Testis (tissue), 3 donors: Measurements from ENCODE around the gene TOMM40L. TPM values are rescaled to one million over a fixed set of nuclear protein-coding genes. Genes with fewer than 3 reads are reported as not detected.

ENCODE experiments used
- DNase-seq: peaks from one replicate; pipeline ENCODE4 v3.0.0-alpha.2; 2019
- H3K27ac ChIP-seq, 2 donors: fragments of 200-600 bp; sonication (generic); one replicate each; pipeline ENCODE4 v1.5.1; 2019
- H3K27me3 ChIP-seq: fragments of 200-600 bp; sonication (generic); one replicate; pipeline ENCODE4 v1.5.1; 2019
- H3K36me3 ChIP-seq: fragments of 200-600 bp; sonication (generic); one replicate; pipeline ENCODE4 v1.5.1; 2017; ENCODE audit warnings: low read depth; ENCODE audit errors: missing control alignments
- H3K4me1 ChIP-seq: fragments of 200-600 bp; sonication (generic); one replicate; pipeline ENCODE4 v1.5.1; 2019
- H3K4me3 ChIP-seq, 2 donors: fragments of 200-600 bp; sonication (generic); one replicate each; pipeline ENCODE4 v1.5.1; 2017 to 2019
- H3K9me3 ChIP-seq: fragments of 200-600 bp; sonication (generic); one replicate; pipeline ENCODE4 v1.5.1; 2017
- POLR2A ChIP-seq: fragments of 450-650 bp; IDR thresholded peaks from one replicate; pipeline ENCODE4 v1.6.1; 2017; ENCODE audit warnings: antibody characterized with exemption, mild to moderate bottlenecking, moderate library complexity
- WGBS, 2 donors: methylation state at CpG; one replicate each; pipeline ENCODE4 v1.1.5; 2018; 5-methylcytosine and 5-hydroxymethylcytosine counted together
- intact Hi-C: fragments of 100-400 bp; cut with DNase I; formaldehyde crosslinking; loops from one replicate; pipeline ENCODE4 v1.15.1; 2023; ENCODE audit warnings: low total_unique reads
- polyA plus RNA-seq: library from polyadenylated mRNA; stranded (reverse); fragments of 350-450 nt; fragmentation: Illumina TruSeq; extraction: RNeasy Lipid Tissue Mini Kit (QIAGEN cat#74804); gene quantifications from one replicate; pipeline ENCODE4 v1.2.3, GENCODE V29; 2014; ENCODE audit warnings: low read depth, low replicate concordance; ENCODE audit not compliant: insufficient read depth
- total RNA-seq, 2 donors: library from RNA; depleted of rRNA; stranded (reverse); fragments of >200 nt; gene quantifications; one replicate each; pipeline ENCODE4 v1.2.3, GENCODE V29; 2016
- TF ChIP-seq, protein P1 (sequence below), 3 experiments: fragments of 450-650 bp in 2 of 3; fragments of 200-600 bp in 1 of 3; sonication (generic) in 1 of 3; IDR thresholded peaks; one replicate each; pipeline ENCODE4 v1.5.1; 2016 to 2019; ENCODE audit warnings: antibody characterized with exemption in 3 of 3, mild to moderate bottlenecking in 2 of 3, moderate library complexity in 1 of 3

Gene TOMM40L
- total and polyA plus RNA-seq, 3 donors from 2014 or later: 4.7 to 7.5 (median 6.0) TPM

DNA sequence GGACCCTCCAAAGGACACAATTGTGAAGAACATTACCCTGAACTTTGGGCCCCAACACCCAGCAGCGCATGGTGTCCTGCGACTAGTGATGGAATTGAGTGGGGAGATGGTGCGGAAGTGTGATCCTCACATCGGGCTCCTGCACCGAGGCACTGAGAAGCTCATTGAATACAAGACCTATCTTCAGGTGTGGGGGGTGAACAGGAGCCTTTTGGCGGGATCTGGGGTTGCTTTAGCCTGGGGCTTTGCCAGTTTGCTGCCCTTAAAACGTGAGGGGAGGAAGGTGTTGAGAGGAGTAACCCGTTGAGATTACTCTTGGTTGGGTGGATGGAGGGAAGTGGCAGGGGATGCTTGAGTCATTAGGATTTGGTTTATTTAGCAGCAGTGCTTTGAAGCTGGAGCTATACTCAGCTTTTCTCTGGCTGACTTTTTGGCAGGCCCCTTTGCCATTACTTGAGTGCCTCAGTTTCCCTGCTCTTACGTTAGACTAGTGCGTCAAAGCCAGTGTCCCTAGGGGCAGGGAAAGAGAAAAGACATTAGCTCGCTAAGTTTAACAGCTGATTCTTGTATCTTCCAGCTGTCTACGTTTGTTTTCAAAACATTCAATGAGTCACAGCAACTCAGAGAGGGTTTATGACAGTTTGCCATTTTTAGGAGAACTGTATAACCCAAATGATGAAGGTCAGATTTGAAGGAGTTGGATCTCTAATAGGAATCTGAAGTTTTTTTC lies 19.3 kb upstream of the TOMM40L start:
- intact Hi-C loops: no loop called here
- H3K9me3 ChIP-seq: no peaks in the 10 kb centered on the region
- H3K27ac ChIP-seq: peak overlapping the region in 1 of 2 donors; percentile 69
- no peaks in the 10 kb centered on the region for H3K36me3 ChIP-seq
- H3K4me1 ChIP-seq: peaks cover 11% of the 10 kb centered on the region
- DNase-seq: no peak
- no peak overlapping the region for H3K4me3 ChIP-seq
- WGBS, 2 donors: 77 to 80% methylated on average over 12 of the region's 12 CpGs
- no peaks in the 10 kb centered on the region for H3K27me3 ChIP-seq
- TF ChIP-seq POLR2A: no peak
- TF ChIP-seq, protein P1, sequence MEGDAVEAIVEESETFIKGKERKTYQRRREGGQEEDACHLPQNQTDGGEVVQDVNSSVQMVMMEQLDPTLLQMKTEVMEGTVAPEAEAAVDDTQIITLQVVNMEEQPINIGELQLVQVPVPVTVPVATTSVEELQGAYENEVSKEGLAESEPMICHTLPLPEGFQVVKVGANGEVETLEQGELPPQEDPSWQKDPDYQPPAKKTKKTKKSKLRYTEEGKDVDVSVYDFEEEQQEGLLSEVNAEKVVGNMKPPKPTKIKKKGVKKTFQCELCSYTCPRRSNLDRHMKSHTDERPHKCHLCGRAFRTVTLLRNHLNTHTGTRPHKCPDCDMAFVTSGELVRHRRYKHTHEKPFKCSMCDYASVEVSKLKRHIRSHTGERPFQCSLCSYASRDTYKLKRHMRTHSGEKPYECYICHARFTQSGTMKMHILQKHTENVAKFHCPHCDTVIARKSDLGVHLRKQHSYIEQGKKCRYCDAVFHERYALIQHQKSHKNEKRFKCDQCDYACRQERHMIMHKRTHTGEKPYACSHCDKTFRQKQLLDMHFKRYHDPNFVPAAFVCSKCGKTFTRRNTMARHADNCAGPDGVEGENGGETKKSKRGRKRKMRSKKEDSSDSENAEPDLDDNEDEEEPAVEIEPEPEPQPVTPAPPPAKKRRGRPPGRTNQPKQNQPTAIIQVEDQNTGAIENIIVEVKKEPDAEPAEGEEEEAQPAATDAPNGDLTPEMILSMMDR (IDR thresholded peaks at IDR 0.05): no peak

DNA sequence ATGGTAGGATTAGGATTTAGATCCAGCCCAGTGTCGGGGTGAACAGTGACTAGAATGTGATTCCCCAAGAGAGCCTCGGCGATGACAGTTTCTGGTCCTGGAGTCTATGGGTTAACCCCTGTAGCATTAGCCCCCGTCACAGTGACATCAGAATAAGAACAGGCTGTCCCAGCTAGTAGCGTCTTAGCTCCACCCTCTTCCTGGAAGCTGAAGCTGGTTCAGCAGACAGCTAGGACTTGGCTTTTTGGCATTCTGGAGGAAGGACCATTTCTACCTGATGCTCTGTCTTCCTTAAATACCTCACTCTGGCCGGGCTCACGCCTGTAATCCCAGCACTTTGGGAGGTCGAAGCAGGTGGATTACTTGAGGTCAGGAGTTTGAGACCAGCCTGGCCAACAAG lies 18.7 kb upstream of the TOMM40L start:
- Histone ChIP-seq H3K4me1 (peaks cover 10% of the 10 kb centered on the region), H3K9me3 (no peaks in the 10 kb centered on the region), H3K27ac (peak overlapping the region in 1 of 2 donors; percentile 69), H3K4me3 (no peak overlapping the region), H3K27me3 (no peaks in the 10 kb centered on the region), H3K36me3 (no peaks in the 10 kb centered on the region)
- peak; percentile 41 for DNase-seq
- intact Hi-C loops: no loop called here
- TF ChIP-seq, protein P1 (IDR thresholded peaks at IDR 0.05): no peak
- TF ChIP-seq POLR2A: no peak
- WGBS, 2 donors: 58 to 68% methylated on average over 8 of the region's 8 CpGs

DNA sequence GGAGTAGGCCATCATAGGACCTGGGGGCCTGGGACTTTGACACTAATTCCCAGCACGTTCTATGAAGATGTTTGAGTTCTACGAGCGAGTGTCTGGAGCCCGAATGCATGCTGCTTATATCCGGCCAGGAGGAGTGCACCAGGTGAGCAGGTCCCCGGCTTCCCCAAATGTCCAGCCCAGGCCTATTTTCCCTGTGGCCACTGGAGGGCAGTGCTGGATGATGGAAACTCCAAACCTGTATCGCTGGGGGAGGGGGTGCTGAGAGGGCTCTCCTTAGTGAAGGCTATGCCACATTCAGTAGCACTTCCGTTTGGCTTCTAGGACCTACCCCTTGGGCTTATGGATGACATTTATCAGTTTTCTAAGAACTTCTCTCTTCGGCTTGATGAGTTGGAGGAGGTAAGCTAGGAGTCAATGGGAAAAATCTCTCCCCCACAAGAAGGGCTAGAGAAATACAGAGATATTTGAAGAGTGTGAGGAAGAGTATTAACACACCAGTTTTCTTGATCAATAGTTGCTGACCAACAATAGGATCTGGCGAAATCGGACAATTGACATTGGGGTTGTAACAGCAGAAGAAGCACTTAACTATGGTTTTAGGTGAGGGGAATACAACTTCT lies 16.0 kb upstream of the TOMM40L start:
- intact Hi-C loops: loop anchor here (10.0 kb wide), 1 partner anchor 175 kb away; no protein-coding TSS in a partner anchor
- H3K27me3 ChIP-seq: no peaks in the 10 kb centered on the region
- TF ChIP-seq, protein P1 (IDR thresholded peaks at IDR 0.05): peak; percentile 61 to 83 (median 82)
- TF ChIP-seq POLR2A: no peak
- no peaks in the 10 kb centered on the region for H3K9me3 ChIP-seq
- no peaks in the 10 kb centered on the region for H3K36me3 ChIP-seq
- H3K4me3 ChIP-seq: no peak overlapping the region
- WGBS, 2 donors: 41 to 51% methylated on average over 9 to 11 of the region's 11 CpGs
- H3K27ac ChIP-seq: no peak overlapping the region
- no peaks in the 10 kb centered on the region for H3K4me1 ChIP-seq
- DNase-seq: peak; percentile 80

DNA sequence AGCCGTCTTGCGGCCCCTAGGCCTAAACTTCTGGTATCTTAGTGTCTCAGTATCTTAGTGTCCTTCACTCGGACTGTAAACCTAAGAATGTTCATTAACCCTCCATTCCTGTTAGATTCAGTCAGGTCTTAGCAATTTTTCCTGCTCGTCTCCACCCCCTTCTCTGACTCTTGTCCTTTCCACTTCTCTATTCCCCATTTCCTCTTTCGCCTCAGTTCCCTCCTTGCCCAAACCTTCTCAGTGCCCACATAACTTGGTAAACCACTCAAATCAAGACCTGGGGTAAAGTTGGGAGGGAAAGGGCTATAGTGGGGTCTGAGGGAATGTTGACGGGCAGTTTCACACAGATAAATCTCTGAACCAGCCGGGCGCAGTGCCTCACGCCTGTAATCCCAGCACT lies 11.5 kb upstream of the TOMM40L start:
- Histone ChIP-seq H3K36me3 (no peaks in the 10 kb centered on the region), H3K4me1 (no peaks in the 10 kb centered on the region), H3K27me3 (no peaks in the 10 kb centered on the region), H3K27ac (no peak overlapping the region), H3K9me3 (no peaks in the 10 kb centered on the region), H3K4me3 (no peak overlapping the region)
- 85 to 88% methylated on average over 9 of the region's 9 CpGs for WGBS, 2 donors
- intact Hi-C loops: loop anchor here (10.0 kb wide), 1 partner anchor 170 kb away; no protein-coding TSS in a partner anchor
- no peak for TF ChIP-seq POLR2A
- TF ChIP-seq, protein P1 (IDR thresholded peaks at IDR 0.05): no peak
- no peak for DNase-seq
